H1 (cell line): ENCODE measurements around the gene ZNF432. TPM values are rescaled to one million over a fixed set of nuclear protein-coding genes. Genes with fewer than 3 reads are reported as not detected.

ENCODE experiments used
- EP300 ChIP-seq, 2 experiments: IDR thresholded peaks; 1 replicate in 1 of 2; 2 replicates in 1 of 2; pipeline ENCODE4 v1.6.1; 2011 to 2012; ENCODE audit warnings: low read depth in 2 of 2, low read length in 2 of 2, mild to moderate bottlenecking in 2 of 2, borderline replicate concordance in 1 of 2, inconsistent platforms in 1 of 2, moderate library complexity in 1 of 2
- FOSL1 ChIP-seq: IDR thresholded peaks from 2 replicates; pipeline ENCODE4 v1.6.1; 2011; ENCODE audit warnings: mild to moderate bottlenecking, low read depth, low read length, moderate library complexity; ENCODE audit not compliant: insufficient read depth
- HDAC2 ChIP-seq, 2 experiments: fragments of 300-600 bp in 1 of 2; sonication (generic) in 1 of 2; IDR thresholded peaks; 2 replicates each; pipeline ENCODE4 v1.6.1; 2011 to 2012; ENCODE audit warnings: low read depth in 2 of 2, low read length in 2 of 2, mild to moderate bottlenecking in 2 of 2, moderate library complexity in 2 of 2, borderline replicate concordance in 1 of 2, inconsistent platforms in 1 of 2
- POLR2AphosphoS5 ChIP-seq: IDR thresholded peaks from 2 replicates; pipeline ENCODE4 v1.6.1; 2011; ENCODE audit warnings: low read depth, low read length
- SP1 ChIP-seq: IDR thresholded peaks from 2 replicates; pipeline ENCODE4 v1.6.1; 2011; ENCODE audit warnings: low read depth, low read length
- TAF1 ChIP-seq: IDR thresholded peaks from 2 replicates; pipeline ENCODE4 v1.6.1; 2011; ENCODE audit warnings: mild to moderate bottlenecking, low read depth, low read length
- TBP ChIP-seq: IDR thresholded peaks from 2 replicates; pipeline ENCODE4 v1.6.1; 2011; ENCODE audit warnings: low read depth, low read length, improper control_type of control experiment
- polyA plus RNA-seq, 7 experiments: library from polyadenylated mRNA; depleted of rRNA in 3 of 7; stranded (reverse) in 5 of 7; unstranded in 2 of 7; fragments of >200 nt in 5 of 7; fragments of 200-250 nt in 2 of 7; gene quantifications; 1 replicate in 5 of 7; 2 replicates in 1 of 7; 4 replicates in 1 of 7; pipeline versions ENCODE4 v1.2.1 to v1.2.3, GENCODE V29; 2011 to 2013; ENCODE audit warnings: missing spikeins in 2 of 7, mixed read lengths in 2 of 7
- total RNA-seq: library from RNA; stranded (reverse); fragmentation: NEBNext Ultra II Directional; extraction: Animal tissue kit (Norgen Biotek cat#: 25700); gene quantifications from 2 replicates; pipeline ENCODE4 v1.2.1, GENCODE V29; 2021
- TF ChIP-seq, protein P1 (sequence below): IDR thresholded peaks from 2 replicates; pipeline ENCODE4 v1.6.1; 2012; ENCODE audit warnings: inconsistent platforms
- TF ChIP-seq, protein P2 (sequence below): fragments of 300-600 bp; sonication (generic); IDR thresholded peaks from 2 replicates; pipeline ENCODE4 v1.7.1; 2012; ENCODE audit warnings: low read length, moderate library complexity, mild to moderate bottlenecking, inconsistent platforms; ENCODE audit not compliant: insufficient replicate concordance

ZNF432 gene
- total and polyA plus RNA-seq, 2 of the 8 experiments (the other 6 are each of a cell fraction or from before 2014, with no cell fraction given): 2.0 to 8.3 TPM

DNA sequence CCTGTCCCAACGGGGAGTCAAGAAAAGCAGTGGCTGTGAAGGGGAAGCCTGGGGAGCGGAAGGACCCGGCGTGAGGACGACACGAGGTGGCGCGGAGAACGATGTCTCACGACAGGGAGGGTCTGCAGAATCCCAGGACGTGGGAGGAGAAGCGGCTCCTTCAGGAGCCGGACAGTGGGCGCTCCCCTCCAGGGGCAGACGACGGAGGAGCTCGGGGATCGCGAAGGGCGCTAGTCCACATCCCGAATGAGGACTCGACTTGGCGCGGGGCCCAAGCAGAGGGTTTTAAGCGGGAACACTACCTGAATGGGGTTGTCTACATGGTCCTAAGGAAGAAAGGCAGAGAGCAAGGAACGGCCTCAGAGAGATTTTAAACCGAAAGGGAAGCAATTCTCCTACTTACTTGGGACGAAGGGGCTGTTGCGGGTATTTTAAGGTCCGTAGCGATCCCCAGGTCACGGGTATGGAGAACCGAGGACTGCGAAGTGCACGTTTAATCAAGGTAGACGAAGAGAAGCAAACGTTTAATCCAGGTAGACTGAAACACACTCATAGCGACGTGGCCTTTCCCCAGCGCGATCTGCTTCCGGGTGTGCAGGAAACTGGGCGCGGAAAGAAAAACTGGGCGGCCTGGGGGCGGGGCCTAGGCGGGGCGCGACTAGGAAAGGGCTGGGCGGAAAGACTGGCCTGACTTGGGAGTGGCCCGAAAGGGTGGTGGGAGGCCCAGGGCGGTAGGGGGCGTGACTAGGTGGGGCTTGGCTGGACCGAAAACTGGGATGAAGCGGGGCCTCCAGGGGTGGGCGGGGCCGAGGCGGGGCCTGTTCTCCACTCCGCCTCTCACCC is 46.8 kb upstream of the ZNF432 start, which contains the start of gene ZNF841 (continued):
- TF ChIP-seq, protein P1, sequence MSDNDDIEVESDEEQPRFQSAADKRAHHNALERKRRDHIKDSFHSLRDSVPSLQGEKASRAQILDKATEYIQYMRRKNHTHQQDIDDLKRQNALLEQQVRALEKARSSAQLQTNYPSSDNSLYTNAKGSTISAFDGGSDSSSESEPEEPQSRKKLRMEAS: peak; percentile 38
- peak; percentile 70 for TF ChIP-seq TAF1
- TF ChIP-seq HDAC2 (IDR thresholded peaks at IDR 0.05; ENCODE audit: borderline replicate concordance in 1 of 2, low read depth in 2 of 2, low read length in 2 of 2): no peak
- peak; percentile 82 for TF ChIP-seq POLR2AphosphoS5
- no peak for TF ChIP-seq EP300 (IDR thresholded peaks at IDR 0.05; ENCODE audit: borderline replicate concordance in 1 of 2, low read depth in 2 of 2, low read length in 2 of 2)
- peak; percentile 47; the same call in 1 of the 2 replicates for TF ChIP-seq TBP
- TF ChIP-seq, protein P2, sequence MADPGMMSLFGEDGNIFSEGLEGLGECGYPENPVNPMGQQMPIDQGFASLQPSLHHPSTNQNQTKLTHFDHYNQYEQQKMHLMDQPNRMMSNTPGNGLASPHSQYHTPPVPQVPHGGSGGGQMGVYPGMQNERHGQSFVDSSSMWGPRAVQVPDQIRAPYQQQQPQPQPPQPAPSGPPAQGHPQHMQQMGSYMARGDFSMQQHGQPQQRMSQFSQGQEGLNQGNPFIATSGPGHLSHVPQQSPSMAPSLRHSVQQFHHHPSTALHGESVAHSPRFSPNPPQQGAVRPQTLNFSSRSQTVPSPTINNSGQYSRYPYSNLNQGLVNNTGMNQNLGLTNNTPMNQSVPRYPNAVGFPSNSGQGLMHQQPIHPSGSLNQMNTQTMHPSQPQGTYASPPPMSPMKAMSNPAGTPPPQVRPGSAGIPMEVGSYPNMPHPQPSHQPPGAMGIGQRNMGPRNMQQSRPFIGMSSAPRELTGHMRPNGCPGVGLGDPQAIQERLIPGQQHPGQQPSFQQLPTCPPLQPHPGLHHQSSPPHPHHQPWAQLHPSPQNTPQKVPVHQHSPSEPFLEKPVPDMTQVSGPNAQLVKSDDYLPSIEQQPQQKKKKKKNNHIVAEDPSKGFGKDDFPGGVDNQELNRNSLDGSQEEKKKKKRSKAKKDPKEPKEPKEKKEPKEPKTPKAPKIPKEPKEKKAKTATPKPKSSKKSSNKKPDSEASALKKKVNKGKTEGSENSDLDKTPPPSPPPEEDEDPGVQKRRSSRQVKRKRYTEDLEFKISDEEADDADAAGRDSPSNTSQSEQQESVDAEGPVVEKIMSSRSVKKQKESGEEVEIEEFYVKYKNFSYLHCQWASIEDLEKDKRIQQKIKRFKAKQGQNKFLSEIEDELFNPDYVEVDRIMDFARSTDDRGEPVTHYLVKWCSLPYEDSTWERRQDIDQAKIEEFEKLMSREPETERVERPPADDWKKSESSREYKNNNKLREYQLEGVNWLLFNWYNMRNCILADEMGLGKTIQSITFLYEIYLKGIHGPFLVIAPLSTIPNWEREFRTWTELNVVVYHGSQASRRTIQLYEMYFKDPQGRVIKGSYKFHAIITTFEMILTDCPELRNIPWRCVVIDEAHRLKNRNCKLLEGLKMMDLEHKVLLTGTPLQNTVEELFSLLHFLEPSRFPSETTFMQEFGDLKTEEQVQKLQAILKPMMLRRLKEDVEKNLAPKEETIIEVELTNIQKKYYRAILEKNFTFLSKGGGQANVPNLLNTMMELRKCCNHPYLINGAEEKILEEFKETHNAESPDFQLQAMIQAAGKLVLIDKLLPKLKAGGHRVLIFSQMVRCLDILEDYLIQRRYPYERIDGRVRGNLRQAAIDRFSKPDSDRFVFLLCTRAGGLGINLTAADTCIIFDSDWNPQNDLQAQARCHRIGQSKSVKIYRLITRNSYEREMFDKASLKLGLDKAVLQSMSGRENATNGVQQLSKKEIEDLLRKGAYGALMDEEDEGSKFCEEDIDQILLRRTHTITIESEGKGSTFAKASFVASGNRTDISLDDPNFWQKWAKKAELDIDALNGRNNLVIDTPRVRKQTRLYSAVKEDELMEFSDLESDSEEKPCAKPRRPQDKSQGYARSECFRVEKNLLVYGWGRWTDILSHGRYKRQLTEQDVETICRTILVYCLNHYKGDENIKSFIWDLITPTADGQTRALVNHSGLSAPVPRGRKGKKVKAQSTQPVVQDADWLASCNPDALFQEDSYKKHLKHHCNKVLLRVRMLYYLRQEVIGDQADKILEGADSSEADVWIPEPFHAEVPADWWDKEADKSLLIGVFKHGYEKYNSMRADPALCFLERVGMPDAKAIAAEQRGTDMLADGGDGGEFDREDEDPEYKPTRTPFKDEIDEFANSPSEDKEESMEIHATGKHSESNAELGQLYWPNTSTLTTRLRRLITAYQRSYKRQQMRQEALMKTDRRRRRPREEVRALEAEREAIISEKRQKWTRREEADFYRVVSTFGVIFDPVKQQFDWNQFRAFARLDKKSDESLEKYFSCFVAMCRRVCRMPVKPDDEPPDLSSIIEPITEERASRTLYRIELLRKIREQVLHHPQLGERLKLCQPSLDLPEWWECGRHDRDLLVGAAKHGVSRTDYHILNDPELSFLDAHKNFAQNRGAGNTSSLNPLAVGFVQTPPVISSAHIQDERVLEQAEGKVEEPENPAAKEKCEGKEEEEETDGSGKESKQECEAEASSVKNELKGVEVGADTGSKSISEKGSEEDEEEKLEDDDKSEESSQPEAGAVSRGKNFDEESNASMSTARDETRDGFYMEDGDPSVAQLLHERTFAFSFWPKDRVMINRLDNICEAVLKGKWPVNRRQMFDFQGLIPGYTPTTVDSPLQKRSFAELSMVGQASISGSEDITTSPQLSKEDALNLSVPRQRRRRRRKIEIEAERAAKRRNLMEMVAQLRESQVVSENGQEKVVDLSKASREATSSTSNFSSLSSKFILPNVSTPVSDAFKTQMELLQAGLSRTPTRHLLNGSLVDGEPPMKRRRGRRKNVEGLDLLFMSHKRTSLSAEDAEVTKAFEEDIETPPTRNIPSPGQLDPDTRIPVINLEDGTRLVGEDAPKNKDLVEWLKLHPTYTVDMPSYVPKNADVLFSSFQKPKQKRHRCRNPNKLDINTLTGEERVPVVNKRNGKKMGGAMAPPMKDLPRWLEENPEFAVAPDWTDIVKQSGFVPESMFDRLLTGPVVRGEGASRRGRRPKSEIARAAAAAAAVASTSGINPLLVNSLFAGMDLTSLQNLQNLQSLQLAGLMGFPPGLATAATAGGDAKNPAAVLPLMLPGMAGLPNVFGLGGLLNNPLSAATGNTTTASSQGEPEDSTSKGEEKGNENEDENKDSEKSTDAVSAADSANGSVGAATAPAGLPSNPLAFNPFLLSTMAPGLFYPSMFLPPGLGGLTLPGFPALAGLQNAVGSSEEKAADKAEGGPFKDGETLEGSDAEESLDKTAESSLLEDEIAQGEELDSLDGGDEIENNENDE: no peak
- no peak for TF ChIP-seq FOSL1
- peak; percentile 89 for TF ChIP-seq SP1
